Endothelial cell of umbilical vein (primary cell): ENCODE measurements around the gene RARA. TPM values are rescaled to one million over a fixed set of nuclear protein-coding genes. Genes with fewer than 3 reads are reported as not detected.

Experiments used
- BruUV-seq: library from RNA; stranded (reverse); fragments of 400-500 nt; replicated peaks from 2 replicates; lab custom pipeline; 2021; lab: Mats Ljungman, UMichigan
- CTCF ChIA-PET: fragments of 300-600, 350-600 bp; sonication (Branson Sonifier 250); formaldehyde crosslinking; loops from one replicate; lab custom pipeline; 2021; ENCODE audit warnings: antibody characterized with exemption, inconsistent platforms; lab: Charles Lee
- POLR2A ChIA-PET: fragments of 300-600, 350-600 bp; sonication (Branson Sonifier 250); formaldehyde crosslinking; loops from one replicate; lab custom pipeline; 2021; ENCODE audit warnings: antibody characterized with exemption, inconsistent platforms; lab: Charles Lee
- DNase-seq: peaks from one replicate; pipeline ENCODE4 v3.0.0-alpha.2; 2011; ENCODE audit warnings: low read depth, low spot score
- FAIRE-seq: peaks from 2 replicates; lab custom pipeline; 2011; peaks lifted over from hg19 to GRCh38; lab: Jason Lieb, UNC
- H2AFZ ChIP-seq: 2 replicates; pipeline ENCODE4 v1.6.0; 2012; ENCODE audit warnings: low read depth, low read length, control low read depth, inconsistent platforms
- H3K27ac ChIP-seq: 2 replicates; pipeline ENCODE4 v1.5.1; 2011; ENCODE audit warnings: low read depth, mild to moderate bottlenecking, control low read depth, low read length, moderate library complexity; ENCODE audit not compliant: insufficient read depth
- H3K27me3 ChIP-seq, 2 experiments: 2 replicates each; pipeline versions ENCODE4 v1.6.0 to v1.6.1; 2011; ENCODE audit warnings: low read length in 2 of 2, mixed read lengths in 1 of 2; ENCODE audit not compliant: control insufficient read depth in 2 of 2, insufficient read depth in 2 of 2
- H3K36me3 ChIP-seq, 2 experiments: 2 replicates in 1 of 2; 3 replicates in 1 of 2; pipeline ENCODE4 v1.5.1; 2011; ENCODE audit warnings: low read length in 2 of 2, mild to moderate bottlenecking in 1 of 2, moderate library complexity in 1 of 2; ENCODE audit not compliant: control insufficient read depth in 2 of 2, insufficient read depth in 2 of 2; ENCODE audit errors: extremely low read depth in 1 of 2
- H3K4me1 ChIP-seq: 3 replicates; pipeline ENCODE4 v1.5.1; 2011; ENCODE audit warnings: mild to moderate bottlenecking, low read length; ENCODE audit not compliant: control insufficient read depth, insufficient read depth; ENCODE audit errors: extremely low read depth
- H3K4me2 ChIP-seq: 2 replicates; pipeline ENCODE4 v1.6.1; 2011; ENCODE audit warnings: low read length, control low read depth, mixed read lengths; ENCODE audit not compliant: insufficient read depth
- H3K4me3 ChIP-seq, 3 experiments: fragments of 200-600 bp in 1 of 3; sonication (generic), shearing (Covaris generic) in 1 of 3; replicated peaks in 1 of 3; 2 replicates each; pipeline ENCODE4 v1.5.1; 2011 to 2016; ENCODE audit warnings: control low read depth in 3 of 3, low read length in 3 of 3, mild to moderate bottlenecking in 2 of 3, inconsistent platforms in 1 of 3, low read depth in 1 of 3, moderate library complexity in 1 of 3; ENCODE audit not compliant: insufficient read depth in 1 of 3
- H3K79me2 ChIP-seq: 2 replicates; pipeline ENCODE4 v1.6.0; 2012; ENCODE audit warnings: low read length, inconsistent platforms; ENCODE audit not compliant: control insufficient read depth, insufficient read depth
- H3K9ac ChIP-seq: replicated peaks from 2 replicates; pipeline ENCODE3; 2011; ENCODE audit warnings: low read length, control low read depth; ENCODE audit not compliant: insufficient read depth; ENCODE audit errors: extremely low read depth
- H3K9me1 ChIP-seq: replicated peaks from 3 replicates; pipeline ENCODE4 v1.6.0; 2011; ENCODE audit warnings: mild to moderate bottlenecking, low read length; ENCODE audit not compliant: control insufficient read depth, insufficient read depth; ENCODE audit errors: extremely low read depth
- H3K9me3 ChIP-seq: replicated peaks from 2 replicates; pipeline ENCODE4 v1.5.1; 2012; ENCODE audit warnings: low read length, inconsistent platforms; ENCODE audit not compliant: control insufficient read depth, insufficient read depth
- H4K20me1 ChIP-seq: replicated peaks from 2 replicates; pipeline ENCODE3; 2011; ENCODE audit warnings: mild to moderate bottlenecking, low read length; ENCODE audit not compliant: control insufficient read depth, insufficient read depth; ENCODE audit errors: extremely low read depth
- CTCF ChIP-seq, 2 donors: IDR thresholded peaks; 1 replicate in 1 of 2; 2 replicates in 1 of 2; pipeline ENCODE4 v1.5.1; 2011; ENCODE audit warnings: low read length in 2 of 2, mild to moderate bottlenecking in 2 of 2, moderate library complexity in 2 of 2, control low read depth in 1 of 2, inconsistent platforms in 1 of 2, low read depth in 1 of 2; ENCODE audit not compliant: insufficient read depth in 1 of 2; ENCODE audit errors: extremely low read depth in 1 of 2
- EZH2 ChIP-seq: IDR thresholded peaks from 2 replicates; pipeline ENCODE4 v1.6.1; 2012; ENCODE audit warnings: borderline replicate concordance, low read depth, mild to moderate bottlenecking, moderate library complexity, low read length, inconsistent platforms; ENCODE audit not compliant: severe bottlenecking
- FOS ChIP-seq: IDR thresholded peaks from 2 replicates; pipeline ENCODE4 v1.6.1; 2011; ENCODE audit warnings: mild to moderate bottlenecking, low read length, moderate library complexity, borderline replicate concordance; ENCODE audit not compliant: insufficient read depth
- GATA2 ChIP-seq: IDR thresholded peaks from 2 replicates; pipeline ENCODE4 v1.7.0; 2011; ENCODE audit warnings: low read depth, mild to moderate bottlenecking, moderate library complexity, mixed read lengths, low read length; ENCODE audit not compliant: insufficient read length, insufficient read depth
- JUN ChIP-seq: IDR thresholded peaks from 2 replicates; pipeline ENCODE4 v1.6.1; 2011; ENCODE audit warnings: borderline replicate concordance, low read depth; ENCODE audit not compliant: insufficient read length, insufficient read depth
- MAX ChIP-seq: IDR thresholded peaks from 2 replicates; pipeline ENCODE4 v1.6.1; 2011; ENCODE audit not compliant: insufficient read depth, insufficient read length
- MYC ChIP-seq: IDR thresholded peaks from one replicate; pipeline ENCODE4 v1.6.1; 2011; ENCODE audit warnings: mild to moderate bottlenecking, low read depth, low read length
- POLR2A ChIP-seq: IDR thresholded peaks from 2 replicates; pipeline ENCODE4 v1.6.1; 2012; ENCODE audit warnings: low read depth, mild to moderate bottlenecking, control low read depth, low read length
- POLR2AphosphoS5 ChIP-seq: IDR thresholded peaks from 2 replicates; pipeline ENCODE4 v1.6.1; 2012; ENCODE audit warnings: low read depth, mild to moderate bottlenecking, control low read depth, low read length, moderate library complexity; ENCODE audit not compliant: insufficient read depth
- dilution Hi-C: fragments of 300-500 bp; cut with MboI; formaldehyde crosslinking; loops from one replicate; pipeline ENCODE4 v1.15.0; 2019; ENCODE audit warnings: low sequenced_read_pairs; ENCODE audit not compliant: extremely low pct_ligation_motif_present
- intact Hi-C: fragments of 100-400 bp; cut with micrococcal nuclease; formaldehyde crosslinking; loops from one replicate; pipeline ENCODE4 v1.10.0; 2022
- polyA plus RNA-seq, 4 experiments: library from polyadenylated mRNA; depleted of rRNA in 3 of 4; stranded (reverse) in 3 of 4; unstranded in 1 of 4; fragments of >200 nt; gene quantifications; 2 replicates each; pipeline versions ENCODE4 v1.2.1 to v1.2.3, GENCODE V29; 2011 to 2012; ENCODE audit warnings: missing spikeins in 1 of 4
- total RNA-seq: library from RNA; stranded (reverse); gene quantifications from 2 replicates; pipeline ENCODE4 v1.2.3, GENCODE V29; 2021

The RARA gene
- total and polyA plus RNA-seq, 2 donors (not counting 3 experiments of a cell fraction or from before 2014, with no cell fraction given), result 11.9 to 37.8 TPM

- no TSS peak for BruUV-seq
- Histone ChIP-seq H3K36me3 (peaks cover 0 to 29% of the 10 kb centered on the region in 2 experiments), H4K20me1 (no peaks in the 10 kb centered on the region), H3K27ac (no peak overlapping the region), H2AFZ (no peak overlapping the region), H3K4me1 (no peaks in the 10 kb centered on the region), H3K27me3 (no peaks in the 10 kb centered on the region), H3K9me1 (no peaks in the 10 kb centered on the region), H3K4me3 (no peak overlapping the region), H3K9me3 (no peaks in the 10 kb centered on the region), H3K79me2 (peaks cover 6% of the 10 kb centered on the region), H3K4me2 (no peak overlapping the region), H3K9ac (no peak overlapping the region)
- CTCF ChIA-PET, result interaction anchor here (0.8 to 2.9 kb wide), 2 partner anchors 12 to 59 kb away, joined by 5 to 11 read pairs; no protein-coding TSS in a partner anchor
- POLR2A ChIA-PET, result interaction anchor here (0.7 kb wide), 1 partner anchor 281 kb away, joined by 3 read pairs; no protein-coding TSS in a partner anchor
- dilution Hi-C loops, result no loop called here
- DNase-seq (no peak), FAIRE-seq (no peak)
- intact Hi-C loops, result no loop called here
- TF ChIP-seq EZH2, result no peak
- no peak for TF ChIP-seq JUN
- TF ChIP-seq GATA2, result no peak
- TF ChIP-seq MYC, result no peak
- TF ChIP-seq MAX, result no peak
- TF ChIP-seq CTCF (IDR thresholded peaks at IDR 0.05; ENCODE audit: extremely low read depth in 1 of 2, insufficient read depth in 1 of 2, low read depth in 1 of 2, low read length in 2 of 2), result no peak
- TF ChIP-seq FOS, result no peak
- TF ChIP-seq POLR2A, result no peak
- no peak for TF ChIP-seq POLR2AphosphoS5
These were observed 13.2 kb upstream of the RARA start for GRCh38 chr17:40295488-40296436.
